ENCODE data around the gene SCAMP4. TPM values are rescaled to one million over a fixed set of nuclear protein-coding genes. Genes with fewer than 3 reads are reported as not detected.

The SCAMP4 gene
- total and polyA plus RNA-seq, 2 donors from 2014 or later, result 49.5 to 90.1 TPM

- no peak overlapping the region for H3K27ac ChIP-seq (ENCODE audit: low read depth in 2 of 2, low read length in 2 of 2)
- TF ChIP-seq CTCF (IDR thresholded peaks at IDR 0.05; ENCODE audit: borderline replicate concordance, extremely low read depth, insufficient read depth), result no peak
- H3K36me3 ChIP-seq (ENCODE audit: control insufficient read depth in 2 of 3, insufficient read depth in 3 of 3, low read length in 3 of 3), result no peaks in the 10 kb centered on the region
- H3K9ac ChIP-seq (ENCODE audit: low read length in 3 of 3), result no peak overlapping the region
- H3K27me3 ChIP-seq (ENCODE audit: control insufficient read depth, insufficient read depth, low read length), result no peaks in the 10 kb centered on the region
- no peak for FAIRE-seq
- no peak overlapping the region for H3K4me3 ChIP-seq (ENCODE audit: low read length in 3 of 3)
- DNase-seq, result no peak
- intact Hi-C loops (cut with DNase I), result no loop called here
- H3K4me1 ChIP-seq (ENCODE audit: control insufficient read depth in 2 of 3, insufficient read depth in 2 of 3, low read depth in 1 of 3, low read length in 3 of 3), result peaks cover 0 to 25% (median 5%) of the 10 kb centered on the region in 3 donors
- H3K9me3 ChIP-seq (ENCODE audit: control insufficient read depth in 2 of 3, insufficient read depth in 1 of 3, low read length in 3 of 3), result no peaks in the 10 kb centered on the region
Measured at GRCh38 chr19:1910177-1910576, 5.0 kb downstream of the SCAMP4 start.

GRCh38 chr19:1911098-1911497 lies 5.9 kb downstream of the SCAMP4 start:
- Histone ChIP-seq H3K4me3 (ENCODE audit: low read length in 3 of 3) (no peak overlapping the region), H3K27me3 (ENCODE audit: control insufficient read depth, insufficient read depth, low read length) (no peaks in the 10 kb centered on the region), H3K36me3 (ENCODE audit: control insufficient read depth in 2 of 3, insufficient read depth in 3 of 3, low read length in 3 of 3) (no peaks in the 10 kb centered on the region), H3K9me3 (ENCODE audit: control insufficient read depth in 2 of 3, insufficient read depth in 1 of 3, low read length in 3 of 3) (no peaks in the 10 kb centered on the region), H3K9ac (ENCODE audit: low read length in 3 of 3) (no peak overlapping the region), H3K4me1 (ENCODE audit: control insufficient read depth in 2 of 3, insufficient read depth in 2 of 3, low read depth in 1 of 3, low read length in 3 of 3) (peaks cover 0 to 22% (median 0%) of the 10 kb centered on the region in 3 donors), H3K27ac (ENCODE audit: low read depth in 2 of 2, low read length in 2 of 2) (no peak overlapping the region)
- FAIRE-seq (no peak), DNase-seq (no peak)
- no peak for TF ChIP-seq CTCF (IDR thresholded peaks at IDR 0.05; ENCODE audit: borderline replicate concordance, extremely low read depth, insufficient read depth)
- intact Hi-C loops (cut with DNase I), result no loop called here

- DNase-seq (no peak), FAIRE-seq (no peak)
- no peak for TF ChIP-seq CTCF (IDR thresholded peaks at IDR 0.05; ENCODE audit: borderline replicate concordance, extremely low read depth, insufficient read depth)
Measured at GRCh38 chr19:1911995-1912394, 6.8 kb downstream of the SCAMP4 start.

More at GRCh38 chr19:1911995-1912394, 6.8 kb downstream of the SCAMP4 start:
- no peaks in the 10 kb centered on the region for H3K36me3 ChIP-seq (ENCODE audit: control insufficient read depth in 2 of 3, insufficient read depth in 3 of 3, low read length in 3 of 3)
- no peaks in the 10 kb centered on the region for H3K27me3 ChIP-seq (ENCODE audit: control insufficient read depth, insufficient read depth, low read length)
- H3K9me3 ChIP-seq (ENCODE audit: control insufficient read depth in 2 of 3, insufficient read depth in 1 of 3, low read length in 3 of 3), result no peaks in the 10 kb centered on the region
- intact Hi-C loops (cut with DNase I), result no loop called here
- no peak overlapping the region for H3K4me3 ChIP-seq (ENCODE audit: low read length in 3 of 3)
- H3K9ac ChIP-seq (ENCODE audit: low read length in 3 of 3), result no peak overlapping the region
- H3K4me1 ChIP-seq (ENCODE audit: control insufficient read depth in 2 of 3, insufficient read depth in 2 of 3, low read depth in 1 of 3, low read length in 3 of 3), result peaks cover 0 to 22% (median 0%) of the 10 kb centered on the region in 3 donors
- H3K27ac ChIP-seq (ENCODE audit: low read depth in 2 of 2, low read length in 2 of 2), result no peak overlapping the region

All from kidney (tissue), 14 donors.